Measurements from ENCODE around the gene GTF2H3.

DNA sequence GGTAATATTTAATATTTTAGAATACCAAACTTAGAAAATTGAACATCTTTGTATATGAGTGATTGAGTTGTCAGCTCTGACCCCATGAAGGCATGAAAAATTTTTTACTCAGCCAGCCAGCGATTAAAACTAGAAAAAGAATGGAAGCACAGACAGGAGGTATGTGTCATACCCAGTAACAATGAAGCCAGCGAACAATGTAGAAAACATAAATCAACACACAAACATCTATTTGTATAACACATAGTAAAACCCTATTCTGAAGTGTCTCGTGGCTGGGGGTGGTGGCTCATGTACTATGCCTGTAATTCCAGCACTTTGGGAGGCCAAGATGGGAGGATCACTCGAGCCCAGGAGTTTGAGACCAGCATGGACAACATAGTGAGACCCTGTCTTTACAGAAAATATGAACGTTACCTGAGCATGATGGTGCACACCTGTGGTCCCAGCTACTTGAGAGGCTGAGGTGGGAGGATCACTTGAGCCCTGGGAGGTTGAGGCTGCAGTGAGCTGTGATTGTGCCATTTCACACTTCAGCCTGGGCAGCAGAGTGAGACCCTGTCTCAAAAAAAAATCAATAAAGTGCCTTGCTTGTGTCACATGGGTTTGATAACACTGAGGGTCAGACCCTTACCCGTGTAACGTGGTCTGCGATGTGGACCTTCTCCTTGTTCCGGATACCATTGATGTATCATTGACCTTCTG, 43.1 kb downstream of the GTF2H3 start:
- TF ChIP-seq POLR2A (IDR thresholded peaks at IDR 0.05) = no peak
- TF ChIP-seq, protein P1, sequence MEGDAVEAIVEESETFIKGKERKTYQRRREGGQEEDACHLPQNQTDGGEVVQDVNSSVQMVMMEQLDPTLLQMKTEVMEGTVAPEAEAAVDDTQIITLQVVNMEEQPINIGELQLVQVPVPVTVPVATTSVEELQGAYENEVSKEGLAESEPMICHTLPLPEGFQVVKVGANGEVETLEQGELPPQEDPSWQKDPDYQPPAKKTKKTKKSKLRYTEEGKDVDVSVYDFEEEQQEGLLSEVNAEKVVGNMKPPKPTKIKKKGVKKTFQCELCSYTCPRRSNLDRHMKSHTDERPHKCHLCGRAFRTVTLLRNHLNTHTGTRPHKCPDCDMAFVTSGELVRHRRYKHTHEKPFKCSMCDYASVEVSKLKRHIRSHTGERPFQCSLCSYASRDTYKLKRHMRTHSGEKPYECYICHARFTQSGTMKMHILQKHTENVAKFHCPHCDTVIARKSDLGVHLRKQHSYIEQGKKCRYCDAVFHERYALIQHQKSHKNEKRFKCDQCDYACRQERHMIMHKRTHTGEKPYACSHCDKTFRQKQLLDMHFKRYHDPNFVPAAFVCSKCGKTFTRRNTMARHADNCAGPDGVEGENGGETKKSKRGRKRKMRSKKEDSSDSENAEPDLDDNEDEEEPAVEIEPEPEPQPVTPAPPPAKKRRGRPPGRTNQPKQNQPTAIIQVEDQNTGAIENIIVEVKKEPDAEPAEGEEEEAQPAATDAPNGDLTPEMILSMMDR (IDR thresholded peaks at IDR 0.05) = no peak
